HCT116 (cell line): Measurements from ENCODE around the gene RARB. TPM values are rescaled to one million over a fixed set of nuclear protein-coding genes. Genes with fewer than 3 reads are reported as not detected.

ENCODE experiments used
- ATAC-seq: fragments of 200-7000 bp; cut with Tn5 transposase; 2 replicates; pipeline ENCODE4 v1.9.1; 2020; ENCODE audit warnings: mild to moderate bottlenecking, moderate library complexity
- BruUV-seq: library from RNA; stranded (reverse); fragments of 400-500 nt; replicated peaks from 2 replicates; lab custom pipeline; 2021; lab: Mats Ljungman, UMichigan
- CTCF ChIA-PET: fragments of 300-600 bp; sonication (Branson Sonifier 250); formaldehyde crosslinking; loops from one replicate; lab custom pipeline; 2021; ENCODE audit warnings: antibody characterized with exemption; lab: Charles Lee
- POLR2A ChIA-PET: fragments of 300-600, 350-600 bp; sonication (Branson Sonifier 250); formaldehyde crosslinking; loops from one replicate; lab custom pipeline; 2021; ENCODE audit warnings: antibody characterized with exemption; lab: Charles Lee
- RAD21 ChIA-PET, 2 experiments: fragments of 300-600 bp; sonication (Branson Sonifier 250); formaldehyde crosslinking; loops; one replicate each; lab custom pipeline; 2023; ENCODE audit warnings: low total read pairs in 2 of 2; ENCODE audit not compliant: uncharacterized antibody in 2 of 2, unreplicated experiment in 2 of 2, low non-redundant PET in 1 of 2; lab: Charles Lee
- DNase-seq: peaks from one replicate; pipeline ENCODE4 v3.0.0-alpha.2; 2010; ENCODE audit warnings: low read depth, low spot score
- H2AFZ ChIP-seq: fragments of 200-600 bp; shearing (Covaris generic), sonication (generic); 2 replicates; pipeline ENCODE4 v1.6.1; 2017; ENCODE audit warnings: low read depth, mixed run types, mixed read lengths, antibody characterized with exemption, low read length; ENCODE audit not compliant: poor library complexity, severe bottlenecking
- H3K27ac ChIP-seq: 2 replicates; pipeline ENCODE4 v1.5.1; 2012; ENCODE audit warnings: low read depth, low read length
- H3K27me3 ChIP-seq: fragments of 200-600 bp; sonication (generic); 2 replicates; pipeline ENCODE4 v1.6.1; 2016; ENCODE audit warnings: mixed run types, low read length, mixed read lengths; ENCODE audit not compliant: insufficient read depth
- H3K36me3 ChIP-seq, 2 experiments: fragments of 200-500 bp in 1 of 2; fragments of 200-600 bp in 1 of 2; sonication (Bioruptor generic) in 1 of 2; sonication (generic) in 1 of 2; 2 replicates each; pipeline versions ENCODE4 v1.5.1 to v1.6.1; 2014 to 2016; ENCODE audit warnings: low read length in 2 of 2, inconsistent platforms in 1 of 2, mixed read lengths in 1 of 2, mixed run types in 1 of 2; ENCODE audit not compliant: insufficient read depth in 2 of 2, control insufficient read depth in 1 of 2
- H3K4me1 ChIP-seq, 2 experiments: fragments of 200-600 bp in 1 of 2; sonication (generic) in 1 of 2; 2 replicates each; pipeline versions ENCODE4 v1.5.1 to v1.6.1; 2012 to 2017; ENCODE audit warnings: low read length in 2 of 2, inconsistent platforms in 1 of 2, mild to moderate bottlenecking in 1 of 2, mixed read lengths in 1 of 2, mixed run types in 1 of 2, moderate library complexity in 1 of 2; ENCODE audit not compliant: insufficient read depth in 2 of 2, control insufficient read depth in 1 of 2
- H3K4me2 ChIP-seq: fragments of 200-600 bp; sonication (generic); 2 replicates; pipeline ENCODE4 v1.6.1; 2017; ENCODE audit warnings: mixed run types, low read length, mixed read lengths
- H3K4me3 ChIP-seq, 2 experiments: fragments of 200-600 bp in 1 of 2; sonication (generic) in 1 of 2; replicated peaks in 1 of 2; 2 replicates each; pipeline ENCODE4 v1.5.1; 2011 to 2016; ENCODE audit warnings: low read length in 2 of 2, control low read depth in 1 of 2, low read depth in 1 of 2, mild to moderate bottlenecking in 1 of 2, mixed read lengths in 1 of 2, mixed run types in 1 of 2
- H3K79me2 ChIP-seq: fragments of 200-600 bp; sonication (generic); 2 replicates; pipeline ENCODE4 v1.6.1; 2017; ENCODE audit warnings: mild to moderate bottlenecking, mixed run types, low read length, moderate library complexity, mixed read lengths; ENCODE audit not compliant: insufficient read depth
- H3K9ac ChIP-seq: fragments of 200-600 bp; sonication (generic); 2 replicates; pipeline ENCODE4 v1.6.1; 2016; ENCODE audit warnings: low read length, mixed read lengths
- H3K9me2 ChIP-seq: fragments of 200-600 bp; sonication (generic), shearing (Covaris generic); 2 replicates; pipeline ENCODE4 v1.6.1; 2017; ENCODE audit warnings: mixed run types, mild to moderate bottlenecking, moderate library complexity; ENCODE audit not compliant: insufficient read depth
- H3K9me3 ChIP-seq, 2 experiments: fragments of 200-500 bp in 1 of 2; fragments of 200-600 bp in 1 of 2; sonication (Bioruptor generic) in 1 of 2; sonication (generic) in 1 of 2; 2 replicates each; pipeline ENCODE4 v1.6.1; 2014 to 2017; ENCODE audit warnings: low read length in 2 of 2, mixed read lengths in 2 of 2, inconsistent platforms in 1 of 2, low read depth in 1 of 2, mild to moderate bottlenecking in 1 of 2, mixed run types in 1 of 2, moderate library complexity in 1 of 2; ENCODE audit not compliant: control insufficient read depth in 1 of 2, insufficient read depth in 1 of 2
- H4K20me1 ChIP-seq: fragments of 200-600 bp; sonication (generic), shearing (Covaris generic); 2 replicates; pipeline ENCODE4 v1.6.1; 2017; ENCODE audit warnings: mixed run types, mild to moderate bottlenecking, moderate library complexity; ENCODE audit not compliant: insufficient read depth
- FOSL1 ChIP-seq: IDR thresholded peaks from 2 replicates; pipeline ENCODE4 v1.6.1; 2012; ENCODE audit warnings: low read depth
- RAD21 ChIP-seq: IDR thresholded peaks from 2 replicates; pipeline ENCODE4 v1.6.1; 2012; ENCODE audit warnings: low read depth, mild to moderate bottlenecking
- TCF7L2 ChIP-seq: IDR thresholded peaks from 2 replicates; pipeline ENCODE4 v1.7.0; 2011; ENCODE audit warnings: borderline replicate concordance, inconsistent platforms; ENCODE audit not compliant: insufficient read depth, insufficient read length; ENCODE audit errors: extremely low read depth
- YY1 ChIP-seq: IDR thresholded peaks from 2 replicates; pipeline ENCODE4 v1.6.1; 2011; ENCODE audit warnings: low read length, low read depth, moderate library complexity, mild to moderate bottlenecking; ENCODE audit not compliant: insufficient replicate concordance; ENCODE audit errors: extremely low read depth
- intact Hi-C: fragments of 100-400 bp; cut with micrococcal nuclease; formaldehyde crosslinking; loops from 2 replicates; pipeline ENCODE4 v1.10.0; 2022
- total RNA-seq: library from RNA; stranded (reverse); gene quantifications from one replicate; pipeline ENCODE4 v1.2.1, GENCODE V29; 2021; ENCODE audit not compliant: unreplicated experiment
- TF ChIP-seq, protein P1 (sequence below), 3 experiments: fragments of 200-600 bp in 1 of 3; sonication (generic) in 1 of 3; IDR thresholded peaks in 2 of 3; conservative IDR thresholded peaks in 1 of 3; 2 replicates each; pipeline ENCODE4 v1.5.1; 2012 to 2017; ENCODE audit warnings: low read depth in 2 of 3, low read length in 2 of 3, antibody characterized with exemption in 1 of 3, borderline replicate concordance in 1 of 3, control low read depth in 1 of 3, mild to moderate bottlenecking in 1 of 3, mixed read lengths in 1 of 3, mixed run types in 1 of 3, moderate library complexity in 1 of 3; ENCODE audit not compliant: insufficient read depth in 1 of 3
- TF ChIP-seq, protein P2 (sequence below): IDR thresholded peaks from 2 replicates; pipeline ENCODE4 v1.6.1; 2012; ENCODE audit warnings: low read depth

Gene RARB
- total RNA-seq, 1 experiment from 2014 or later: not detected

DNA sequence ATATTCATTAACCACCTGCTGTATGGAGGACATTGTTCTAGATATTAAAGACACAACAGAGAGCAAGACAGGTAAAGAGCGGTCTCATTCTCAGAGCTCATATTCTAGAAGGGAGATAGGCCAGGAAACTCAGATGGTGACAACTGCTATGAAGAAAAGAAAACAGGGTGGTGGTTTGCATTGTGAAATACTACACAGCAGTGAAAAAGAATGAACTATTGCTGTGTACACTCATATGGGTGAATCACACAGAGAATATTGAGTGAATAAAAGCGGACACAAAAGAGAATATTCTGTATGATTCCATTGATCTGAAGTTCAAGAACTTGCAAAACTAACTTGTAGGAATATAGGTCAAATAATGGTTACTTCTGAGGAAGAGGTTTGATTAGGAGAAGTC, 159.9 kb downstream of the RARB start:
- RAD21 ChIA-PET: no interaction called here
- Histone ChIP-seq H3K4me3 (no peak overlapping the region), H3K79me2 (no peaks in the 10 kb centered on the region), H3K9me2 (no peaks in the 10 kb centered on the region), H3K36me3 (no peaks in the 10 kb centered on the region), H3K9ac (no peak overlapping the region), H3K27me3 (no peaks in the 10 kb centered on the region), H3K4me1 (peaks cover 7 to 9% of the 10 kb centered on the region in 2 experiments; a peak in 2 of 4 replicates), H3K4me2 (no peak overlapping the region), H2AFZ (no peak overlapping the region), H3K9me3 (no peaks in the 10 kb centered on the region), H4K20me1 (no peaks in the 10 kb centered on the region), H3K27ac (no peak overlapping the region)
- no peak for ATAC-seq
- DNase-seq: no peak
- CTCF ChIA-PET: no interaction called here
- intact Hi-C loops: no loop called here
- POLR2A ChIA-PET: no interaction called here
- TF ChIP-seq, protein P1, sequence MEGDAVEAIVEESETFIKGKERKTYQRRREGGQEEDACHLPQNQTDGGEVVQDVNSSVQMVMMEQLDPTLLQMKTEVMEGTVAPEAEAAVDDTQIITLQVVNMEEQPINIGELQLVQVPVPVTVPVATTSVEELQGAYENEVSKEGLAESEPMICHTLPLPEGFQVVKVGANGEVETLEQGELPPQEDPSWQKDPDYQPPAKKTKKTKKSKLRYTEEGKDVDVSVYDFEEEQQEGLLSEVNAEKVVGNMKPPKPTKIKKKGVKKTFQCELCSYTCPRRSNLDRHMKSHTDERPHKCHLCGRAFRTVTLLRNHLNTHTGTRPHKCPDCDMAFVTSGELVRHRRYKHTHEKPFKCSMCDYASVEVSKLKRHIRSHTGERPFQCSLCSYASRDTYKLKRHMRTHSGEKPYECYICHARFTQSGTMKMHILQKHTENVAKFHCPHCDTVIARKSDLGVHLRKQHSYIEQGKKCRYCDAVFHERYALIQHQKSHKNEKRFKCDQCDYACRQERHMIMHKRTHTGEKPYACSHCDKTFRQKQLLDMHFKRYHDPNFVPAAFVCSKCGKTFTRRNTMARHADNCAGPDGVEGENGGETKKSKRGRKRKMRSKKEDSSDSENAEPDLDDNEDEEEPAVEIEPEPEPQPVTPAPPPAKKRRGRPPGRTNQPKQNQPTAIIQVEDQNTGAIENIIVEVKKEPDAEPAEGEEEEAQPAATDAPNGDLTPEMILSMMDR (IDR thresholded peaks at IDR 0.05 in 2 of 3, conservative IDR thresholded peaks at IDR 0.05 in 1 of 3; ENCODE audit: borderline replicate concordance in 1 of 3, insufficient read depth in 1 of 3, low read depth in 2 of 3, low read length in 2 of 3): no peak
- TF ChIP-seq TCF7L2 (no peak), FOSL1 (no peak), YY1 (no peak), RAD21 (no peak)
- TF ChIP-seq, protein P2, sequence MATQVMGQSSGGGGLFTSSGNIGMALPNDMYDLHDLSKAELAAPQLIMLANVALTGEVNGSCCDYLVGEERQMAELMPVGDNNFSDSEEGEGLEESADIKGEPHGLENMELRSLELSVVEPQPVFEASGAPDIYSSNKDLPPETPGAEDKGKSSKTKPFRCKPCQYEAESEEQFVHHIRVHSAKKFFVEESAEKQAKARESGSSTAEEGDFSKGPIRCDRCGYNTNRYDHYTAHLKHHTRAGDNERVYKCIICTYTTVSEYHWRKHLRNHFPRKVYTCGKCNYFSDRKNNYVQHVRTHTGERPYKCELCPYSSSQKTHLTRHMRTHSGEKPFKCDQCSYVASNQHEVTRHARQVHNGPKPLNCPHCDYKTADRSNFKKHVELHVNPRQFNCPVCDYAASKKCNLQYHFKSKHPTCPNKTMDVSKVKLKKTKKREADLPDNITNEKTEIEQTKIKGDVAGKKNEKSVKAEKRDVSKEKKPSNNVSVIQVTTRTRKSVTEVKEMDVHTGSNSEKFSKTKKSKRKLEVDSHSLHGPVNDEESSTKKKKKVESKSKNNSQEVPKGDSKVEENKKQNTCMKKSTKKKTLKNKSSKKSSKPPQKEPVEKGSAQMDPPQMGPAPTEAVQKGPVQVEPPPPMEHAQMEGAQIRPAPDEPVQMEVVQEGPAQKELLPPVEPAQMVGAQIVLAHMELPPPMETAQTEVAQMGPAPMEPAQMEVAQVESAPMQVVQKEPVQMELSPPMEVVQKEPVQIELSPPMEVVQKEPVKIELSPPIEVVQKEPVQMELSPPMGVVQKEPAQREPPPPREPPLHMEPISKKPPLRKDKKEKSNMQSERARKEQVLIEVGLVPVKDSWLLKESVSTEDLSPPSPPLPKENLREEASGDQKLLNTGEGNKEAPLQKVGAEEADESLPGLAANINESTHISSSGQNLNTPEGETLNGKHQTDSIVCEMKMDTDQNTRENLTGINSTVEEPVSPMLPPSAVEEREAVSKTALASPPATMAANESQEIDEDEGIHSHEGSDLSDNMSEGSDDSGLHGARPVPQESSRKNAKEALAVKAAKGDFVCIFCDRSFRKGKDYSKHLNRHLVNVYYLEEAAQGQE: no peak
- BruUV-seq: no TSS peak
